GM23338 (cell line): Measurements from ENCODE around the gene ETV5.

Experiments used
- CTCF ChIP-seq, 2 experiments: fragments of 200-600 bp in 1 of 2; sonication (generic) in 1 of 2; conservative IDR thresholded peaks; 2 replicates each; pipeline versions ENCODE4 v1.5.1 to v1.6.1; 2016 to 2017; ENCODE audit warnings: antibody characterized with exemption in 2 of 2, low read depth in 2 of 2, mild to moderate bottlenecking in 2 of 2, moderate library complexity in 1 of 2
- EZH2phosphoT487 ChIP-seq: fragments of 200-600 bp; sonication (generic); IDR thresholded peaks from one replicate; pipeline ENCODE4 v1.8.1; 2018; ENCODE audit warnings: antibody characterized with exemption; ENCODE audit not compliant: unreplicated experiment
- POLR2AphosphoS5 ChIP-seq: IDR thresholded peaks from 2 replicates; pipeline ENCODE4 v1.6.1; 2016; ENCODE audit warnings: antibody characterized with exemption, low read depth

GRCh38 chr3:186102687-186103086, 6.2 kb downstream of the ETV5 start:
- no peak for TF ChIP-seq CTCF (conservative IDR thresholded peaks at IDR 0.05; ENCODE audit: low read depth in 2 of 2)
- no peak for TF ChIP-seq EZH2phosphoT487
- no peak for TF ChIP-seq POLR2AphosphoS5
